Activated CD4-positive, alpha-beta T cell treated with anti-CD3 and anti-CD28 coated beads for 4 hours (primary cell): ENCODE data around the gene GOLGA8F.
"Not testable (repeated sequence)": the region's sequence is repeated elsewhere in the genome, so short reads cannot be mapped to it uniquely, and the experiment has no call there.

Source experiments
- DNase-seq, 2 donors: peaks; one replicate each; pipeline ENCODE4 v3.0.0-alpha.2; 2020

The GOLGA8F gene

GRCh38 chr15:28378364-28378763 lies at the start of gene GOLGA8F:
Gene GOLGA8F (plus strand): TSS chr15:28378664. CDS start chr15:28378762, 98 bp downstream.
- DNase-seq: not testable (repeated sequence)

GRCh38 chr15:28357984-28358383 lies 20.5 kb upstream of the GOLGA8F start, which contains the start of gene GOLGA6L24:
Gene GOLGA6L24 (minus strand): TSS chr15:28358084. CDS start chr15:28358023, 61 bp downstream.
- not testable (repeated sequence) for DNase-seq

GRCh38 chr15:28365502-28365901 lies 13.0 kb upstream of the GOLGA8F start:
- not testable (repeated sequence) for DNase-seq

- not testable (repeated sequence) for DNase-seq
These were observed 1.6 kb downstream of the GOLGA8F start for GRCh38 chr15:28380053-28380452.

- DNase-seq: not testable (repeated sequence)
These were observed 17.6 kb downstream of the GOLGA8F start for GRCh38 chr15:28396022-28396421.

- DNase-seq: not testable (repeated sequence)
These were observed 24.4 kb downstream of the GOLGA8F start for GRCh38 chr15:28402774-28403435.

GRCh38 chr15:28420470-28420869 lies 42.0 kb downstream of the GOLGA8F start:
- not testable (repeated sequence) for DNase-seq

GRCh38 chr15:28435594-28435993 lies 57.1 kb downstream of the GOLGA8F start:
- DNase-seq: not testable (repeated sequence)
